OCI-LY7 (cell line): Measurements from ENCODE around the gene PDC.

Experiments used
- EZH2phosphoT487 ChIP-seq: fragments of 200-600 bp; sonication (generic); IDR thresholded peaks from 2 replicates; pipeline ENCODE4 v1.6.1; 2018; ENCODE audit warnings: low read depth, borderline replicate concordance, mild to moderate bottlenecking, mixed run types, antibody characterized with exemption, low read length, moderate library complexity, mixed read lengths
- TF ChIP-seq, protein P1 (sequence below): fragments of 200-600 bp; sonication (generic); conservative IDR thresholded peaks from 2 replicates; pipeline ENCODE4 v1.5.1; 2014; ENCODE audit warnings: mild to moderate bottlenecking, antibody characterized with exemption, low read length, moderate library complexity, mixed read lengths

DNA sequence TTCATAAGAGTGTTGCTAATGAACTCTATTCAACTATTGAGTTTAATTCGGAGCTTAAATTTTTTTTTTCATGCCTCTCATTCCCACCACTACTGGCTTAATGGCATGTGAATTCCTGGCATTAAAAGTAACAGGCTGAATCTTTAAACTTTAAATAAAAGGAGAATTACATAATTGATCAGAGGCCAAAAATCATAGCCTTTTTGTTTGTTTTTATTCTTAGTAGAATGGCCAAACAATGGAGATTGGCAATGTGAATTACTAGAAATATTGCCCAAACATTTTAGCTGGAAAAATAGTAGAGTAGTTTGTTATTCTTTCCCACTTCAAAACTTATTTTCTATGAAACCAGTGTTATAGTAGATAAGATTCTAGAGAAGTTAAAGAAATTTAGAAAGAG lies 25.1 kb upstream of the PDC start:
- TF ChIP-seq, protein P1, sequence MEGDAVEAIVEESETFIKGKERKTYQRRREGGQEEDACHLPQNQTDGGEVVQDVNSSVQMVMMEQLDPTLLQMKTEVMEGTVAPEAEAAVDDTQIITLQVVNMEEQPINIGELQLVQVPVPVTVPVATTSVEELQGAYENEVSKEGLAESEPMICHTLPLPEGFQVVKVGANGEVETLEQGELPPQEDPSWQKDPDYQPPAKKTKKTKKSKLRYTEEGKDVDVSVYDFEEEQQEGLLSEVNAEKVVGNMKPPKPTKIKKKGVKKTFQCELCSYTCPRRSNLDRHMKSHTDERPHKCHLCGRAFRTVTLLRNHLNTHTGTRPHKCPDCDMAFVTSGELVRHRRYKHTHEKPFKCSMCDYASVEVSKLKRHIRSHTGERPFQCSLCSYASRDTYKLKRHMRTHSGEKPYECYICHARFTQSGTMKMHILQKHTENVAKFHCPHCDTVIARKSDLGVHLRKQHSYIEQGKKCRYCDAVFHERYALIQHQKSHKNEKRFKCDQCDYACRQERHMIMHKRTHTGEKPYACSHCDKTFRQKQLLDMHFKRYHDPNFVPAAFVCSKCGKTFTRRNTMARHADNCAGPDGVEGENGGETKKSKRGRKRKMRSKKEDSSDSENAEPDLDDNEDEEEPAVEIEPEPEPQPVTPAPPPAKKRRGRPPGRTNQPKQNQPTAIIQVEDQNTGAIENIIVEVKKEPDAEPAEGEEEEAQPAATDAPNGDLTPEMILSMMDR = no peak
- no peak for TF ChIP-seq EZH2phosphoT487
